ENCODE results near the gene CDC42. TPM values are rescaled to one million over a fixed set of nuclear protein-coding genes. Genes with fewer than 3 reads are reported as not detected.
"Not testable (repeated sequence)": the region's sequence is repeated elsewhere in the genome, so short reads cannot be mapped to it uniquely, and the experiment has no call there.

The CDC42 gene
- polyA plus RNA-seq, 1 donor from 2014 or later: 913 TPM

GRCh38 chr1:22030473-22030872 is 22.0 kb upstream of the CDC42 start:
- no peaks in the 10 kb centered on the region for H4K20me1 ChIP-seq (ENCODE audit: insufficient read depth)
- TF ChIP-seq EZH2 (IDR thresholded peaks at IDR 0.05; ENCODE audit: borderline replicate concordance, insufficient read depth, low read length, poor library complexity, severe bottlenecking) (no peak), REST (IDR thresholded peaks at IDR 0.05; ENCODE audit: borderline replicate concordance) (no peak), SMC3 (conservative IDR thresholded peaks at IDR 0.05; ENCODE audit: poor library complexity) (no peak), POLR2AphosphoS5 (IDR thresholded peaks at IDR 0.05) (no peak), RAD21 (conservative IDR thresholded peaks at IDR 0.05) (no peak), TAF1 (IDR thresholded peaks at IDR 0.05; ENCODE audit: low read depth) (no peak), MXI1 (conservative IDR thresholded peaks at IDR 0.05; ENCODE audit: poor library complexity, severe bottlenecking) (no peak), CTCF (IDR thresholded peaks at IDR 0.05; ENCODE audit: poor library complexity, severe bottlenecking) (no peak), EP300 (conservative IDR thresholded peaks at IDR 0.05; ENCODE audit: poor library complexity, severe bottlenecking) (no peak)
- H3K27ac ChIP-seq (ENCODE audit: low read length): no peak overlapping the region

GRCh38 chr1:22031214-22031962 is 21.1 kb upstream of the CDC42 start:
- H3F3A ChIP-seq (ENCODE audit: insufficient read depth, low read length, poor library complexity, severe bottlenecking): no peaks in the 10 kb centered on the region
- H3K4me2 ChIP-seq (ENCODE audit: low read length): no peak overlapping the region
- H3K79me2 ChIP-seq (replicated peaks; ENCODE audit: insufficient read depth, low read length): peaks cover 1% of the 10 kb centered on the region
- no peak overlapping the region for H3K9ac ChIP-seq (ENCODE audit: low read length)
- no peak overlapping the region for H3K27ac ChIP-seq (ENCODE audit: low read length)
- no peaks in the 10 kb centered on the region for H3K9me2 ChIP-seq (ENCODE audit: insufficient read depth, low read length)
- no peak overlapping the region for H2AFZ ChIP-seq (ENCODE audit: low read depth, low read length)
- no peaks in the 10 kb centered on the region for H3K27me3 ChIP-seq (ENCODE audit: insufficient read depth, low read depth, low read length)
- H3K36me3 ChIP-seq (ENCODE audit: insufficient read depth, low read length): no peaks in the 10 kb centered on the region
- TF ChIP-seq EZH2 (IDR thresholded peaks at IDR 0.05; ENCODE audit: borderline replicate concordance, insufficient read depth, low read length, poor library complexity, severe bottlenecking) (no peak), POLR2AphosphoS5 (IDR thresholded peaks at IDR 0.05) (no peak), MXI1 (conservative IDR thresholded peaks at IDR 0.05; ENCODE audit: poor library complexity, severe bottlenecking) (no peak), TAF1 (IDR thresholded peaks at IDR 0.05; ENCODE audit: low read depth) (no peak), EP300 (conservative IDR thresholded peaks at IDR 0.05; ENCODE audit: poor library complexity, severe bottlenecking) (no peak), REST (IDR thresholded peaks at IDR 0.05; ENCODE audit: borderline replicate concordance) (no peak), RAD21 (conservative IDR thresholded peaks at IDR 0.05) (no peak), SMC3 (conservative IDR thresholded peaks at IDR 0.05; ENCODE audit: poor library complexity) (no peak), CTCF (IDR thresholded peaks at IDR 0.05; ENCODE audit: poor library complexity, severe bottlenecking) (no peak)
- H4K20me1 ChIP-seq (ENCODE audit: insufficient read depth): no peaks in the 10 kb centered on the region
- H3K4me3 ChIP-seq (ENCODE audit: low read length): no peak overlapping the region
- no peaks in the 10 kb centered on the region for H3K9me3 ChIP-seq (ENCODE audit: low read length)

More at GRCh38 chr1:22030473-22030872, 22.0 kb upstream of the CDC42 start:
- no peaks in the 10 kb centered on the region for H3K9me3 ChIP-seq (ENCODE audit: low read length)
- H3K36me3 ChIP-seq (ENCODE audit: insufficient read depth, low read length): no peaks in the 10 kb centered on the region
- H3F3A ChIP-seq (ENCODE audit: insufficient read depth, low read length, poor library complexity, severe bottlenecking): no peaks in the 10 kb centered on the region
- H3K9me2 ChIP-seq (ENCODE audit: insufficient read depth, low read length): no peaks in the 10 kb centered on the region
- no peak overlapping the region for H3K4me2 ChIP-seq (ENCODE audit: low read length)
- no peaks in the 10 kb centered on the region for H3K27me3 ChIP-seq (ENCODE audit: insufficient read depth, low read depth, low read length)
- H3K9ac ChIP-seq (ENCODE audit: low read length): no peak overlapping the region
- peaks cover 8% of the 10 kb centered on the region for H3K79me2 ChIP-seq (replicated peaks; ENCODE audit: insufficient read depth, low read length)
- no peak overlapping the region for H2AFZ ChIP-seq (ENCODE audit: low read depth, low read length)
- no peak overlapping the region for H3K4me3 ChIP-seq (ENCODE audit: low read length)

- H3K79me2 ChIP-seq (replicated peaks; ENCODE audit: insufficient read depth, low read length); H3K9me3 ChIP-seq (ENCODE audit: low read length); H3K36me3 ChIP-seq (ENCODE audit: insufficient read depth, low read length); H3F3A ChIP-seq (ENCODE audit: insufficient read depth, low read length, poor library complexity, severe bottlenecking); H3K27ac ChIP-seq (ENCODE audit: low read length); H3K9me2 ChIP-seq (ENCODE audit: insufficient read depth, low read length); H3K27me3 ChIP-seq (ENCODE audit: insufficient read depth, low read depth, low read length); H4K20me1 ChIP-seq (ENCODE audit: insufficient read depth); H3K4me3 ChIP-seq (ENCODE audit: low read length); H3K9ac ChIP-seq (ENCODE audit: low read length); H2AFZ ChIP-seq (ENCODE audit: low read depth, low read length); H3K4me2 ChIP-seq (ENCODE audit: low read length): not testable (repeated sequence)
Measured at GRCh38 chr1:22034834-22035233, 17.7 kb upstream of the CDC42 start.

Measured in neural cell (in vitro differentiated cells).